SK-N-SH (cell line): Measurements from ENCODE around the gene SCAMP5. TPM values are rescaled to one million over a fixed set of nuclear protein-coding genes. Genes with fewer than 3 reads are reported as not detected.

Experiments
- CTCF ChIA-PET: fragments of 300-600, 350-600 bp; formaldehyde crosslinking; extraction: SDS; loops from one replicate; lab custom pipeline; 2021; lab: Yijun Ruan, JAX
- POLR2A ChIA-PET: fragments of 350-600 bp; sonication (Branson Sonifier 250); formaldehyde crosslinking; extraction: SDS; loops from one replicate; lab custom pipeline; 2020; ENCODE audit warnings: antibody characterized with exemption, inconsistent platforms; lab: Yijun Ruan, JAX
- DNase-seq: peaks from one replicate; pipeline ENCODE4 v3.0.0; 2012
- H2AFZ ChIP-seq: fragments of 200-600 bp; sonication (generic); 2 replicates; pipeline ENCODE4 v1.8.1; 2016; ENCODE audit warnings: antibody characterized with exemption, mild to moderate bottlenecking, low read depth
- H3F3A ChIP-seq: fragments of 200-600 bp; sonication (generic); replicated peaks from 2 replicates; pipeline ENCODE3; 2016; ENCODE audit warnings: antibody characterized with exemption, mild to moderate bottlenecking; ENCODE audit not compliant: insufficient read depth
- H3K27ac ChIP-seq, 2 experiments: fragments of 200-500 bp in 1 of 2; fragments of 200-600 bp in 1 of 2; sonication (Bioruptor generic) in 1 of 2; sonication (generic), shearing (Covaris generic) in 1 of 2; 2 replicates each; pipeline versions ENCODE4 v1.5.1 to v1.6.1; 2014 to 2016; ENCODE audit warnings: low read depth in 2 of 2, inconsistent platforms in 1 of 2, low read length in 1 of 2, mild to moderate bottlenecking in 1 of 2, mixed read lengths in 1 of 2
- H3K27me3 ChIP-seq: fragments of 200-600 bp; sonication (generic), shearing (Covaris generic); 2 replicates; pipeline ENCODE4 v1.6.1; 2016; ENCODE audit warnings: mixed run types; ENCODE audit not compliant: insufficient read depth
- H3K36me3 ChIP-seq, 2 experiments: fragments of 200-500 bp in 1 of 2; fragments of 200-600 bp in 1 of 2; sonication (Bioruptor generic) in 1 of 2; sonication (generic) in 1 of 2; replicated peaks in 1 of 2; 2 replicates each; pipeline versions ENCODE3 to v1.5.1; 2014 to 2016; ENCODE audit warnings: low read length in 1 of 2, mild to moderate bottlenecking in 1 of 2; ENCODE audit not compliant: insufficient read depth in 2 of 2, control insufficient read depth in 1 of 2
- H3K4me1 ChIP-seq, 2 experiments: fragments of 200-500 bp in 1 of 2; fragments of 200-600 bp in 1 of 2; sonication (Bioruptor generic) in 1 of 2; sonication (generic), shearing (Covaris generic) in 1 of 2; 2 replicates each; pipeline versions ENCODE4 v1.5.1 to v1.6.1; 2014 to 2016; ENCODE audit warnings: low read depth in 1 of 2, low read length in 1 of 2, mixed run types in 1 of 2; ENCODE audit not compliant: insufficient read depth in 2 of 2, control insufficient read depth in 1 of 2
- H3K4me2 ChIP-seq: fragments of 200-600 bp; sonication (generic), shearing (Covaris generic); 2 replicates; pipeline ENCODE4 v1.6.1; 2017; ENCODE audit warnings: mixed run types
- H3K4me3 ChIP-seq, 2 experiments: fragments of 200-500 bp in 1 of 2; fragments of 200-600 bp in 1 of 2; sonication (Bioruptor generic) in 1 of 2; sonication (generic), shearing (Covaris generic) in 1 of 2; 2 replicates each; pipeline versions ENCODE4 v1.5.1 to v1.8.1; 2014 to 2016; ENCODE audit warnings: low read depth in 2 of 2, inconsistent platforms in 1 of 2, low read length in 1 of 2, mild to moderate bottlenecking in 1 of 2, mixed read lengths in 1 of 2, moderate library complexity in 1 of 2
- H3K79me2 ChIP-seq: fragments of 200-600 bp; sonication (generic); 2 replicates; pipeline ENCODE4 v1.8.1; 2017; ENCODE audit warnings: mild to moderate bottlenecking; ENCODE audit not compliant: insufficient read depth
- H3K9ac ChIP-seq: fragments of 200-600 bp; sonication (generic); 2 replicates; pipeline ENCODE4 v1.6.1; 2017; ENCODE audit warnings: mixed run types
- H3K9me2 ChIP-seq: fragments of 200-600 bp; sonication (generic); 2 replicates; pipeline ENCODE4 v1.6.1; 2017; ENCODE audit warnings: mixed run types
- H3K9me3 ChIP-seq: fragments of 200-600 bp; sonication (generic); 2 replicates; pipeline ENCODE4 v1.6.1; 2017; ENCODE audit warnings: mixed run types, mild to moderate bottlenecking, moderate library complexity
- H4K20me1 ChIP-seq: fragments of 200-600 bp; sonication (generic); 2 replicates; pipeline ENCODE4 v1.6.1; 2017; ENCODE audit warnings: mild to moderate bottlenecking, mixed run types; ENCODE audit not compliant: insufficient read depth
- EZH2phosphoT487 ChIP-seq: fragments of 200-600 bp; sonication (generic); IDR thresholded peaks from 2 replicates; pipeline ENCODE4 v1.6.1; 2017; ENCODE audit warnings: low read depth, mixed run types, mild to moderate bottlenecking, antibody characterized with exemption, moderate library complexity, borderline replicate concordance
- FOXJ3 ChIP-seq: sonication (generic); formaldehyde crosslinking; IDR thresholded peaks from 2 replicates; pipeline ENCODE4 v1.5.1; 2020; ENCODE audit warnings: mild to moderate bottlenecking, missing genetic modification reagents
- FOXM1 ChIP-seq: IDR thresholded peaks from 2 replicates; pipeline ENCODE4 v1.4.0; 2012; ENCODE audit warnings: low read depth, mild to moderate bottlenecking
- GABPA ChIP-seq: IDR thresholded peaks from 2 replicates; pipeline ENCODE4 v1.4.0; 2012; ENCODE audit warnings: low read depth, mild to moderate bottlenecking
- GATA2 ChIP-seq: sonication (generic); formaldehyde crosslinking; IDR thresholded peaks from 2 replicates; pipeline ENCODE4 v1.5.0; 2020; ENCODE audit warnings: mild to moderate bottlenecking, missing genetic modification reagents
- JUND ChIP-seq: IDR thresholded peaks from 2 replicates; pipeline ENCODE4 v1.4.0; 2012
- POLR2AphosphoS5 ChIP-seq: IDR thresholded peaks from 2 replicates; pipeline ENCODE4 v1.6.1; 2012; ENCODE audit warnings: low read depth, low read length
- RAD21 ChIP-seq: IDR thresholded peaks from 2 replicates; pipeline ENCODE4 v1.6.1; 2012; ENCODE audit warnings: mild to moderate bottlenecking, low read length
- RCOR1 ChIP-seq: fragments of 150-350 bp; IDR thresholded peaks from 2 replicates; pipeline ENCODE4 v1.6.1; 2017; ENCODE audit warnings: antibody characterized with exemption, low read length
- REST ChIP-seq: IDR thresholded peaks from 2 replicates; pipeline ENCODE4 v1.6.1; 2012; ENCODE audit warnings: mild to moderate bottlenecking, low read depth, low read length, moderate library complexity
- RFX5 ChIP-seq: IDR thresholded peaks from 2 replicates; pipeline ENCODE4 v1.6.1; 2012; ENCODE audit warnings: mild to moderate bottlenecking, improper control_type of control experiment, low read length
- RXRA ChIP-seq: IDR thresholded peaks from 2 replicates; pipeline ENCODE4 v1.4.0; 2012; ENCODE audit warnings: low read depth, mild to moderate bottlenecking, borderline replicate concordance
- SIN3A ChIP-seq: IDR thresholded peaks from 2 replicates; pipeline ENCODE4 v1.6.1; 2012; ENCODE audit warnings: low read depth, mild to moderate bottlenecking, low read length, moderate library complexity, borderline replicate concordance
- SMC3 ChIP-seq: IDR thresholded peaks from 2 replicates; pipeline ENCODE4 v1.6.1; 2012; ENCODE audit warnings: low read depth, low read length, improper control_type of control experiment
- TEAD4 ChIP-seq: IDR thresholded peaks from 2 replicates; pipeline ENCODE4 v1.4.0; 2012; ENCODE audit warnings: mild to moderate bottlenecking, borderline replicate concordance; ENCODE audit not compliant: insufficient read depth
- YY1 ChIP-seq: IDR thresholded peaks from 2 replicates; pipeline ENCODE4 v1.4.0; 2012; ENCODE audit warnings: low read depth, mild to moderate bottlenecking
- WGBS: methylation state at CpG from one replicate; pipeline ENCODE4 v1.1.6; 2017; ENCODE audit warnings: low lambda C conversion rate; 5-methylcytosine and 5-hydroxymethylcytosine counted together
- polyA plus RNA-seq, 3 experiments: library from polyadenylated mRNA; depleted of rRNA; stranded (reverse); fragments of >200 nt; gene quantifications; 2 replicates each; pipeline ENCODE4 v1.2.3, GENCODE V29; 2012
- TF ChIP-seq, protein P1 (sequence below): fragments of 200-600 bp; sonication (generic); IDR thresholded peaks from 2 replicates; pipeline ENCODE4 v1.6.1; 2017; ENCODE audit warnings: antibody characterized with exemption, mild to moderate bottlenecking, moderate library complexity
- TF ChIP-seq, protein P2 (sequence below): IDR thresholded peaks from 2 replicates; pipeline ENCODE4 v1.4.0; 2012; ENCODE audit warnings: low read depth, borderline replicate concordance

The SCAMP5 gene
- polyA plus RNA-seq, 1 of the 3 experiments (the other 2 are of a cell fraction) = 27.9 TPM

DNA sequence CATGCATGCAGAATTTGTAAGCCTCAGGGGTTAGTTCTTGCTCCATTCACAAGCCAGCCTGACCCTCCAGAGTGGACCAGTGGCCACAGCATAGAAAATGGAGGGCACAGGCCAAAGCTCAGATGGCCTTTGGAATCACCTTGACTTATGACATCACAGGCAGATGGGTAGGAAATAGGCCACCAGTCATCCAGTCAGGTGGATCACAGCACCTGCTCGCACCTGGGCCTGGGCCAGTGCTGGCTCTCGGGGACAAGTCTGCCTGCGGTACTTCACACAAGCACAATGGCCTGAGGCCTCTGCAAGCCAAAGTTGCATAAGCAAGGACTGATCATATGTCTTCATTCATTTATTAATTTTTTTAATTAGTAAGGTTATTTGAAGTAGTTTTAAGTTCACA is 67.3 kb downstream of the SCAMP5 start:
- Histone ChIP-seq H3K9ac (no peak overlapping the region), H3K9me2 (no peaks in the 10 kb centered on the region), H2AFZ (no peak overlapping the region), H3K9me3 (no peaks in the 10 kb centered on the region), H4K20me1 (no peaks in the 10 kb centered on the region), H3K4me1 (peaks cover 3 to 5% of the 10 kb centered on the region in 2 experiments; a peak in 2 of 4 replicates), H3K27ac (no peak overlapping the region), H3K4me2 (no peak overlapping the region), H3K27me3 (no peaks in the 10 kb centered on the region), H3K36me3 (no peaks in the 10 kb centered on the region), H3F3A (peaks cover 2% of the 10 kb centered on the region), H3K79me2 (no peaks in the 10 kb centered on the region), H3K4me3 (no peak overlapping the region)
- TF ChIP-seq REST (no peak), RAD21 (no peak), YY1 (no peak), GABPA (no peak), RCOR1 (no peak), TEAD4 (no peak), POLR2AphosphoS5 (no peak), EZH2phosphoT487 (no peak), SMC3 (no peak)
- DNase-seq = no peak
- CTCF ChIA-PET = no interaction called here
- POLR2A ChIA-PET = no interaction called here
- WGBS = no CpG with 5 or more reads among the region's 3 CpGs

- CTCF ChIA-PET = no interaction called here
- H3K79me2 ChIP-seq = no peaks in the 10 kb centered on the region
- no peak overlapping the region for H3K4me2 ChIP-seq
- no peak overlapping the region for H3K27ac ChIP-seq
- H3K9me2 ChIP-seq = no peaks in the 10 kb centered on the region
- H3F3A ChIP-seq = peaks cover 2% of the 10 kb centered on the region
- H3K4me1 ChIP-seq = peaks cover 3 to 5% of the 10 kb centered on the region in 2 experiments; a peak in 2 of 4 replicates
- no peak overlapping the region for H3K4me3 ChIP-seq
- H3K9ac ChIP-seq = no peak overlapping the region
- no peak for DNase-seq
- H4K20me1 ChIP-seq = no peaks in the 10 kb centered on the region
- H3K9me3 ChIP-seq = no peaks in the 10 kb centered on the region
- H3K36me3 ChIP-seq = no peaks in the 10 kb centered on the region
- POLR2A ChIA-PET = no interaction called here
- H3K27me3 ChIP-seq = no peaks in the 10 kb centered on the region
- WGBS = 72% methylated on average over 4 of the region's 4 CpGs
- H2AFZ ChIP-seq = no peak overlapping the region
- no peak for TF ChIP-seq SIN3A
- no peak for TF ChIP-seq GATA2 (CRISPR knock-in tag)
- TF ChIP-seq GABPA = no peak
- no peak for TF ChIP-seq FOXJ3 (CRISPR knock-in tag)
- no peak for TF ChIP-seq RXRA
- no peak for TF ChIP-seq REST
- TF ChIP-seq, protein P1, sequence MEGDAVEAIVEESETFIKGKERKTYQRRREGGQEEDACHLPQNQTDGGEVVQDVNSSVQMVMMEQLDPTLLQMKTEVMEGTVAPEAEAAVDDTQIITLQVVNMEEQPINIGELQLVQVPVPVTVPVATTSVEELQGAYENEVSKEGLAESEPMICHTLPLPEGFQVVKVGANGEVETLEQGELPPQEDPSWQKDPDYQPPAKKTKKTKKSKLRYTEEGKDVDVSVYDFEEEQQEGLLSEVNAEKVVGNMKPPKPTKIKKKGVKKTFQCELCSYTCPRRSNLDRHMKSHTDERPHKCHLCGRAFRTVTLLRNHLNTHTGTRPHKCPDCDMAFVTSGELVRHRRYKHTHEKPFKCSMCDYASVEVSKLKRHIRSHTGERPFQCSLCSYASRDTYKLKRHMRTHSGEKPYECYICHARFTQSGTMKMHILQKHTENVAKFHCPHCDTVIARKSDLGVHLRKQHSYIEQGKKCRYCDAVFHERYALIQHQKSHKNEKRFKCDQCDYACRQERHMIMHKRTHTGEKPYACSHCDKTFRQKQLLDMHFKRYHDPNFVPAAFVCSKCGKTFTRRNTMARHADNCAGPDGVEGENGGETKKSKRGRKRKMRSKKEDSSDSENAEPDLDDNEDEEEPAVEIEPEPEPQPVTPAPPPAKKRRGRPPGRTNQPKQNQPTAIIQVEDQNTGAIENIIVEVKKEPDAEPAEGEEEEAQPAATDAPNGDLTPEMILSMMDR = no peak
- no peak for TF ChIP-seq RFX5
- no peak for TF ChIP-seq FOXM1
- no peak for TF ChIP-seq EZH2phosphoT487
- no peak for TF ChIP-seq JUND
- TF ChIP-seq, protein P2, sequence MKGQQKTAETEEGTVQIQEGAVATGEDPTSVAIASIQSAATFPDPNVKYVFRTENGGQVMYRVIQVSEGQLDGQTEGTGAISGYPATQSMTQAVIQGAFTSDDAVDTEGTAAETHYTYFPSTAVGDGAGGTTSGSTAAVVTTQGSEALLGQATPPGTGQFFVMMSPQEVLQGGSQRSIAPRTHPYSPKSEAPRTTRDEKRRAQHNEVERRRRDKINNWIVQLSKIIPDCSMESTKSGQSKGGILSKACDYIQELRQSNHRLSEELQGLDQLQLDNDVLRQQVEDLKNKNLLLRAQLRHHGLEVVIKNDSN = no peak
Observed at GRCh38 chr15:75063338-75063737, 68.0 kb downstream of the SCAMP5 start.
